Lung (tissue), 12 donors: ENCODE data around the gene RAB26. TPM values are rescaled to one million over a fixed set of nuclear protein-coding genes. Genes with fewer than 3 reads are reported as not detected.
"Not testable (repeated sequence)": the region's sequence is repeated elsewhere in the genome, so short reads cannot be mapped to it uniquely, and the experiment has no call there.

Source experiments
- ATAC-seq: fragments of 200-7000 bp; cut with Tn5 transposase; one replicate; pipeline ENCODE4 v1.9.1; 2020; ENCODE audit warnings: moderate number of reproducible peaks; ENCODE audit not compliant: insufficient read depth, low FRiP score
- DNase-seq, 3 donors: peaks; one replicate each; pipeline ENCODE4 v3.0.0-alpha.2; 2013 to 2017
- H3K27ac ChIP-seq, 2 donors: one replicate each; pipeline ENCODE4 v1.5.1; 2013; ENCODE audit warnings: mild to moderate bottlenecking in 2 of 2, moderate library complexity in 2 of 2, control low read depth in 1 of 2, inconsistent platforms in 1 of 2, low read depth in 1 of 2, low read length in 1 of 2
- H3K27me3 ChIP-seq, 3 donors: one replicate each; pipeline ENCODE4 v1.5.1; 2013; ENCODE audit warnings: low read length in 2 of 3; ENCODE audit not compliant: control insufficient read depth in 3 of 3, insufficient read depth in 3 of 3
- H3K36me3 ChIP-seq, 4 donors: one replicate each; pipeline ENCODE4 v1.5.1; 2013; ENCODE audit warnings: low read length in 4 of 4, mild to moderate bottlenecking in 1 of 4, moderate library complexity in 1 of 4; ENCODE audit not compliant: control insufficient read depth in 4 of 4, insufficient read depth in 4 of 4
- H3K4me1 ChIP-seq, 5 donors: one replicate each; pipeline ENCODE4 v1.5.1; 2013; ENCODE audit warnings: low read length in 5 of 5, mild to moderate bottlenecking in 2 of 5, moderate library complexity in 1 of 5; ENCODE audit not compliant: control insufficient read depth in 5 of 5, insufficient read depth in 5 of 5
- H3K4me3 ChIP-seq: one replicate; pipeline ENCODE4 v1.5.1; 2013; ENCODE audit warnings: mild to moderate bottlenecking, control low read depth, moderate library complexity
- H3K9ac ChIP-seq, 2 donors: one replicate each; pipeline ENCODE4 v1.5.1; 2013; ENCODE audit warnings: low read length in 2 of 2, control low read depth in 1 of 2; ENCODE audit not compliant: insufficient read depth in 1 of 2
- H3K9me3 ChIP-seq, 4 donors: one replicate each; pipeline ENCODE4 v1.5.1; 2013; ENCODE audit warnings: low read length in 3 of 4, mild to moderate bottlenecking in 1 of 4, moderate library complexity in 1 of 4; ENCODE audit not compliant: control insufficient read depth in 4 of 4, insufficient read depth in 3 of 4
- WGBS, 2 donors: extraction: QIAGEN DNeasy Blood & Tissue Kit; methylation state at CpG; one replicate each; pipeline ENCODE4 v1.1.7; 2013; 5-methylcytosine and 5-hydroxymethylcytosine counted together
- polyA plus RNA-seq, 2 donors: library from polyadenylated mRNA; stranded (reverse); fragments of 200-250 nt; gene quantifications; one replicate each; pipeline ENCODE4 v1.2.1, GENCODE V29; 2013
- total RNA-seq, 2 donors: library from RNA; depleted of rRNA in 1 of 2; stranded (reverse); fragments of >200 nt in 1 of 2; gene quantifications; one replicate each; pipeline ENCODE4 v1.2.1, GENCODE V29; 2014 to 2021
- TF ChIP-seq, protein P1 (sequence below): IDR thresholded peaks from 2 replicates; pipeline ENCODE4 v1.5.1; 2012; ENCODE audit warnings: mild to moderate bottlenecking; ENCODE audit errors: control extremely low read depth, extremely low read depth
- donor health status: control.
- donor health status: control.
- donor health status: Bipolar disorder and iron deficiency.
- donor health status: healthy.
- donor health status: DM: yes; HTN: yes; CAD: no.

Gene RAB26
- total and polyA plus RNA-seq, 4 donors, result 0.30 to 1.0 (median 0.72) TPM

DNA sequence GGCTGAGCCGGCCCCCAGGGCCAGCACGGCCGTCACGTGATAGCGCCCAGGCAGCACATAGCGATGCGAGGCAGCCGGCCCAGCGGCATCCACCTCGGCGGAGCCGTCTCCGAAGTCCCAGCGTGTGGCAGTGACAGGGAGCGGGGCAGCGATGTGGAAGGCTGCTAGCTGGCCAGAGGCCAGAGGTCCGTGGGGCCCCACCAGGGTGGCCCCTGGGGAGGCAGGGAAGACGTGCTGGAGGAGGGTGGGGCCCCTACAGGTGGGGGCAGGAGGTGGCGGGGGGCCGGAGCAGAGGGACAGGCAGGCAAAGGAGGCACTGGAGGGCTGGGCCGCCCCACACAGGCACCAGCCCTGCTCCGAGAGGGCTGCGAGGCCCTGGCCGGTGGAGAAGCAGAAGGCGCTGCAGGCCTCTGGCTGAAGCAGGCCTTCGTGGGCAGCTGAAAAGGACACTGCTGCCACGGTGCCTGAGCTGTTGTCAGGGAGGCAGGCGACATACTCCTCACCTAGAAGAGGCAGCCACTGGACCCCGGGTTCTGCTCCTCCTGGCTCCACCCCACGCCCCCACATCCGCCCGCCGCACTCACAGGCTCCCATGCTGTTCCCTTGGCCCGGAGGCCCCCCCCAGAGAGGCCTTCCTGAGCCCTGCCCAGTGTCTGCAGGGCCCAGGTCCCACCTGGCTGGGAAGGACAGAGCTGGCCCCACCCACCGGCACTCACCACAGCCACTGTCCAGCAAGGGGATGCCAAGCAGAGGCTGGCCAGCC, 30.3 kb upstream of the RAB26 start:
- not testable (repeated sequence) for H3K9ac ChIP-seq, H3K4me3 ChIP-seq, H3K9me3 ChIP-seq, H3K4me1 ChIP-seq, H3K27ac ChIP-seq, ATAC-seq, H3K27me3 ChIP-seq, DNase-seq
- H3K36me3 ChIP-seq, result peaks cover 0 to 14% (median 0%) of the 10 kb centered on the region in 4 donors
- WGBS, 2 donors, result 88 to 89% methylated on average over 19 to 29 of the region's 35 CpGs

DNA sequence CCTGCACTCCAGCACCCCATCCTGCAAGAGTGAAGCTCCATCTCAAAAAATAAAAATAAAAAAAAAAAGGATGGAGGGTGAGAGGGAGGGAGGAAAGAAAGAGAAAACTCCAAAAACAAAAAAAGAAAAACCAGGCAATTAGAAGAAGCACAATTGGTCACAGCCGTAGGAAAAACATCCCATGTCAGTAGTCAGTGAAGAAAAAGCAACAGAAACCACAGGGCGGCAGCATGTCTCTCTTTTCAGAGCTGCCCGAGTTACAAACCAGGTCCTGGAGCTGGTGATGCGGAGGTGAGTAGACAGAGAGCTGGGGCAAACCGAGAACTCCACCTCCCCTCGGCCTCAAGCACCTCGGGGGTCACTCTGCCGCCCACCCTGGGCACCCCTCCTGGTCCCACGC, 27.1 kb upstream of the RAB26 start:
- WGBS, 2 donors, result 40 to 66% methylated on average over 5 to 9 of the region's 9 CpGs
- peaks cover 2 to 26% (median 5%) of the 10 kb centered on the region in 5 donors for H3K4me1 ChIP-seq
- H3K4me3 ChIP-seq, result not testable (repeated sequence)

DNA sequence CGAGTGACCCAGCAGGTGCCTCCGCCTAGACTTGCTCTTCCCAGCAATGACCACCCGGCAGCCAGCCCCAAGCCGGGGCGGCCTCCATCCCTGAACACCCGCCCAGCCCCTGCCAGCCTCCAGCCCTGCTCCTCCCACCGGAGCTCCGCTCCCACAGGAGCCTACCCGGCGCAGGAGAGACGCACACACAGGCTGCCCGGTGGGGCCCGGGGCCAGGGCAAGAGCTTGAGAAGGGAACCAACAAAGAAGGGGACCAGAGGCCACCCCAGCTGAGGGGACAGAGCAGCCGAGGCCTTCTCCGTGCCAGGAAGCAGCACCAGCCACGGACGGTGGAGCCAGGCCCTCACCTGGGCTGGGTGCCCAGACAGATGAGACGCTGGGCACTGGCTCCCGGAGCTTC, 26.6 kb upstream of the RAB26 start:
- ATAC-seq, result no peak
- Histone ChIP-seq H3K4me1 (peaks cover 2 to 32% (median 11%) of the 10 kb centered on the region in 5 donors), H3K27ac (peak overlapping the region in 1 of 2 donors; percentile 14), H3K36me3 (peaks cover 0 to 3% (median 0%) of the 10 kb centered on the region in 4 donors), H3K4me3 (no peak overlapping the region), H3K9me3 (no peaks in the 10 kb centered on the region), H3K9ac (no peak overlapping the region), H3K27me3 (no peaks in the 10 kb centered on the region)
- TF ChIP-seq, protein P1, sequence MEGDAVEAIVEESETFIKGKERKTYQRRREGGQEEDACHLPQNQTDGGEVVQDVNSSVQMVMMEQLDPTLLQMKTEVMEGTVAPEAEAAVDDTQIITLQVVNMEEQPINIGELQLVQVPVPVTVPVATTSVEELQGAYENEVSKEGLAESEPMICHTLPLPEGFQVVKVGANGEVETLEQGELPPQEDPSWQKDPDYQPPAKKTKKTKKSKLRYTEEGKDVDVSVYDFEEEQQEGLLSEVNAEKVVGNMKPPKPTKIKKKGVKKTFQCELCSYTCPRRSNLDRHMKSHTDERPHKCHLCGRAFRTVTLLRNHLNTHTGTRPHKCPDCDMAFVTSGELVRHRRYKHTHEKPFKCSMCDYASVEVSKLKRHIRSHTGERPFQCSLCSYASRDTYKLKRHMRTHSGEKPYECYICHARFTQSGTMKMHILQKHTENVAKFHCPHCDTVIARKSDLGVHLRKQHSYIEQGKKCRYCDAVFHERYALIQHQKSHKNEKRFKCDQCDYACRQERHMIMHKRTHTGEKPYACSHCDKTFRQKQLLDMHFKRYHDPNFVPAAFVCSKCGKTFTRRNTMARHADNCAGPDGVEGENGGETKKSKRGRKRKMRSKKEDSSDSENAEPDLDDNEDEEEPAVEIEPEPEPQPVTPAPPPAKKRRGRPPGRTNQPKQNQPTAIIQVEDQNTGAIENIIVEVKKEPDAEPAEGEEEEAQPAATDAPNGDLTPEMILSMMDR, result no peak
- 80 to 81% methylated on average over 18 to 19 of the region's 19 CpGs for WGBS, 2 donors
- DNase-seq, result no peak

More for the DNA sequence above, 27.1 kb upstream of the RAB26 start:
- DNase-seq, result peak in 1 of 3 donors; percentile 34
- not testable (repeated sequence) for H3K36me3 ChIP-seq, ATAC-seq, H3K27me3 ChIP-seq, H3K27ac ChIP-seq, H3K9me3 ChIP-seq, H3K9ac ChIP-seq
- TF ChIP-seq, protein P1, result peak; percentile 3

DNA sequence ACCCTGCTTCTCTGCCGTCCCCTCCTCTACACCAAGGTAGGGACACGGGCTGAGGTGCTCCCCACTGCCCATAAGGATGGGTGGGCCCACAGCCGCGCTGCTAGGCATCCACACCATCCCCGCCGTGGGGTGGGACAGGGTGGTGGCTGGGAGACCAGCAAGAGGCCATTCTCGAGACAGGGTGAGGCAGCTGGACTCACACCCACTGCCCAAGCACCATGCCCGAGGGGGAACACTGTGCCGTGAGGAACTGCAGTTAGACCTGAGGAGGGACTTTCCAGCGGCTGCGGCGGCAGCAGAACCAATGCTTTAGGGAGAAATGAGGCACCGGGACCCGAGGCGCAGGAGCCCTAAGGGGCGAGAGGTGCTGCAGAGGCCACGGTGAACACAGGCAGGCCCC, 26.0 kb upstream of the RAB26 start:
- ATAC-seq (no peak), DNase-seq (no peak)
- no peaks in the 10 kb centered on the region for H3K27me3 ChIP-seq
- 86 to 87% methylated on average over 15 to 17 of the region's 17 CpGs for WGBS, 2 donors
- H3K36me3 ChIP-seq, result no peaks in the 10 kb centered on the region
- no peaks in the 10 kb centered on the region for H3K9me3 ChIP-seq
- peaks cover 8 to 37% (median 16%) of the 10 kb centered on the region in 5 donors for H3K4me1 ChIP-seq
- TF ChIP-seq, protein P1, result no peak
- no peak overlapping the region for H3K4me3 ChIP-seq
- H3K9ac ChIP-seq, result no peak overlapping the region
- H3K27ac ChIP-seq, result peak overlapping the region in 1 of 2 donors; percentile 35

DNA sequence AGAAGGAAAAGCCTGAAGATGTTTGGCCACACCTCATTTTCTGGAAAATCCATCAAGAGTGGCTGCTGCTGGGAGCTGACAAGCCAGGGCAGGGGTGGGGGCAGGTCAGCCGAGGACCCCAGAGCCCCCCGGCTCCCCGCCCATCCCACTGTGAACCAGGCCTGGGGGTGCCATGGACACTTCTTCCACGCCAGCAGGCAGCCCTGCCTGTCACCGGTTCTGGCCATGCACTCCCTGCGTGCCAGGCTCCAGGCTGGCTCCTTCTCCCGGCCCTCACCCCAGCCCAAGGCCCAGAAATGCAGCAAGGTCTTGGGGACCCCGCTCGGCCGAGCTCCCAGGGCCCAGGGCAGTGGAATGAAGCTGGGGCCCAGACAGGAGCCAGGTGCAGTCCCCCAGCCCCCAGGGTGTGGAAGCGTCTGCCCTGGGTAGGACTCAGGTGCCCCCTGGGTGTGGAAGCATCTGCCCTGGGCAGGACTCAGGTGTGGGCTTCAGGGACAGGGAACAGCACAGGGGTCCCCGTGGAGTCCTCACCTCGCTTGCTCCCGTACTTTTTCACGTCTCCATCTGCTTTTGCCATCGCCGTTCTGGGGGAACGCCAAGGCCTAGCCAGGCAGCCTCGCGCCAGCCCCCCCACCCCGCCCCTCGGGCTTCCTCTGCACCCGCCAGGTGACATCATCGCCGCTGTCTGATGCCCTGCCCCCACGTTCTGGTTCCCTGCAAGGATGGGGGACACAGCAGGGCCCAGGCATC, 25.3 kb upstream of the RAB26 start:
- H3K9ac ChIP-seq, H3K4me3 ChIP-seq, DNase-seq, H3K9me3 ChIP-seq, ATAC-seq, H3K36me3 ChIP-seq, H3K27me3 ChIP-seq: not testable (repeated sequence)
- 62 to 78% methylated on average over 13 to 21 of the region's 26 CpGs for WGBS, 2 donors
- H3K4me1 ChIP-seq, result peaks cover 8 to 39% (median 17%) of the 10 kb centered on the region in 5 donors
- peak overlapping the region; percentile 35 to 73 for H3K27ac ChIP-seq
